Large intestine (tissue), 3 donors: ENCODE measurements around the gene AADAC. TPM values are rescaled to one million over a fixed set of nuclear protein-coding genes. Genes with fewer than 3 reads are reported as not detected.
"Not testable (repeated sequence)": the region's sequence is repeated elsewhere in the genome, so short reads cannot be mapped to it uniquely, and the experiment has no call there.

Experiments
- DNase-seq, 2 donors: peaks; one replicate each; pipeline versions ENCODE4 v3.0.0 to v3.0.0-alpha.2; 2013
- H3K27ac ChIP-seq: one replicate; pipeline ENCODE4 v1.5.1; 2013; ENCODE audit warnings: low read length
- H3K27me3 ChIP-seq: 2 replicates; pipeline ENCODE4 v1.6.1; 2013; ENCODE audit warnings: low read length; ENCODE audit not compliant: control insufficient read depth, insufficient read depth
- H3K36me3 ChIP-seq: 2 replicates; pipeline ENCODE4 v1.6.1; 2013; ENCODE audit warnings: low read length; ENCODE audit not compliant: control insufficient read depth, insufficient read depth
- H3K4me1 ChIP-seq: one replicate; pipeline ENCODE4 v1.6.1; 2013; ENCODE audit warnings: low read length; ENCODE audit not compliant: control insufficient read depth, insufficient read depth
- H3K4me3 ChIP-seq: one replicate; pipeline ENCODE4 v1.5.1; 2013; ENCODE audit warnings: low read length
- H3K9me3 ChIP-seq: one replicate; pipeline ENCODE4 v1.6.1; 2013; ENCODE audit warnings: mild to moderate bottlenecking, low read depth, low read length, moderate library complexity; ENCODE audit not compliant: control insufficient read depth
- WGBS: methylation state at CpG from one replicate; pipeline ENCODE4 v1.1.5; 2013; ENCODE audit warnings: low lambda C conversion rate; ENCODE audit not compliant: insufficient coverage; 5-methylcytosine and 5-hydroxymethylcytosine counted together
- polyA plus RNA-seq: library from polyadenylated mRNA; unstranded; fragments of 120-200 nt; gene quantifications from one replicate; pipeline ENCODE4 v1.2.1, GENCODE V29; 2013

The AADAC gene
- polyA plus RNA-seq, 1 donor, result 147 TPM

DNA sequence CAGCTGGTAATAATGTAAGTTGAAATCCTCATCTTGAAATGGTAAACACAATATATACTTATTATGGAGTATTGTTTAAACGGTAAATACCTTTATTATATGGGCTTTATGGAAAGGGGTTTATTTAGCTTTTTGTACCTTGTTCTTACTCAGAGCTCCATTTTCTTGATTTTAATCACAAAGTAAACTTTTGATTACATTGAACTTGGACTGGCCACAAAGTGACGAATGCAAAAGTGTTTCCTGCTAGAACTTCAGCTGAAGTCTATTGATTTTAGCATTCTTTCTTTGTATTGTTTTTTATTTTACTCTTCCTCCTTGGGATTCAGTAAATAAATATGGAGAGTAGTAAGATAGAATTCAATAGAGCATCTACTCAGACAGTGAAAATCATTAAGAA is 19.8 kb upstream of the AADAC start:
- WGBS, result 20% methylated on average over 1 of the region's 2 CpGs
- Histone ChIP-seq H3K27me3 (no peaks in the 10 kb centered on the region), H3K9me3 (peaks cover 5% of the 10 kb centered on the region), H3K27ac (no peak overlapping the region), H3K4me1 (no peaks in the 10 kb centered on the region), H3K4me3 (no peak overlapping the region), H3K36me3 (no peaks in the 10 kb centered on the region)
- DNase-seq, result peak in 1 of 2 donors; percentile 19

DNA sequence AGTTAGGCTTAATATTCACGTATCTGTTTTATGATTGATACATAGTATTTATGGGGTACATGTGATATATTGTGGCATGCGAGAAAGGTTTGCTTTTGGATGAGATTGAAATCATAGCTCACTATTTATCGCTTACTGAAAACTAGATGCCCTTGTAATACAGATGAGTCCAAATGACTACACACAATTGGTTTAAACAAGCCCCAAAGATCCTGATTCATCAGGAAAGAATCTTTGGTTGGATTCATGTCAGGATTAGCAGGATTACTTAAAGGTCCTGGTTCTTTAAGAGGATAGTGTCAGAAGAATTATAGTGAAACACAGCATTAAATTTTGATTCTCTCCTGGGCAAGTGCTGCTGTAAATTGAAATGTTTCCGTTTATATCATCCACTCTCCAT is 18.6 kb upstream of the AADAC start:
- Histone ChIP-seq H3K36me3 (no peaks in the 10 kb centered on the region), H3K4me3 (no peak overlapping the region), H3K9me3 (peaks cover 5% of the 10 kb centered on the region), H3K27ac (no peak overlapping the region), H3K4me1 (peaks cover 3% of the 10 kb centered on the region), H3K27me3 (no peaks in the 10 kb centered on the region)
- no peak for DNase-seq
- 100% methylated on average over 2 of the region's 4 CpGs for WGBS

DNA sequence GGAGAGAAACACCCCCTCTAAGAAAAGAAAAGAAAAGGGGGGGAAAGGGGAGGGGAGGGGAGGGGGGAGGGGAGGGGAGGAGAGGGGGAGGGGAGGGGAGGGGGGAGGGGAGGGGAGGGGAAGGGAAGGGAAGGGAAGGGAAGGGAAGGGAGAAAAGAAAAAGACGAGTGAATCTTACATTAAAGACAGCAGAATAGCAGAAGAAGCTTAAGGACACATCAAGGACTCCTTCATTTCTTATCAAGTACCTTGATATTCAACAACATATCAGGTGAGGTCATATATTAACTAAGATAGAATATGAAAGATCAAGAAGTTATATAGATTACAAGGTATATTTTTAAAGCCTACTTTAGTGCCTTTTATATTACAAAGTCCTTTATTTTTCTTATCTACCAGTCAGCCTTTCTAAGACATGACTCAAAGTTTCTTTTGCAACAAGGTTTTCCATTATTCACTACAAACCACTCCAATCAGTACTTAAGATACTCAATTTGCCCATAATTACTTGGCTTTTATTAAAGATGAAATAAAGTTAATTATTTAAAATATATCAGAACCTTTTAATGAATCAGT is 17.7 kb upstream of the AADAC start:
- no peaks in the 10 kb centered on the region for H3K36me3 ChIP-seq
- no peaks in the 10 kb centered on the region for H3K27me3 ChIP-seq
- DNase-seq, result peak; percentile 40 to 76
- H3K4me1 ChIP-seq, result peaks cover 3% of the 10 kb centered on the region
- peak overlapping the region; percentile 72 for H3K27ac ChIP-seq
- peak overlapping the region; percentile 11 for H3K4me3 ChIP-seq
- no peaks in the 10 kb centered on the region for H3K9me3 ChIP-seq
- no CpG with 5 or more reads among the region's 1 CpG for WGBS

DNA sequence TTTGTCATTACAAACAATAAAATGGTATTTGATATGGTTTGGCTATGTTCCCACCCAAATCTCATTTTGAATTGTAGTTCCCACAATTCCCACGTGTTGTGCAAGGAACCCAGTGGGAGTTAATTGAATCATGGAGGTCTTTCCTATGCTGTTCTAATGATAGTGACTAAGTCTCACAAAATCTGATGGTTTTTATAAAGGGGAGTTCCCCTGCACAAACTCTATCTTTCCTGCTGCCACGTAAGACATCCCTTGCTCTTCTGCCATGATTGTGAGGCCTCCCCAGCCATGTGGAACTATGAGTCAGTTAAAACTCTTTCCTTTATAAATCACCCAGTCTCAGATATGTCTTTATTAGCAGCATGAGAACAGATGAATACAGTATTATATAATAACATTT is 15.4 kb upstream of the AADAC start:
- no peaks in the 10 kb centered on the region for H3K27me3 ChIP-seq
- WGBS, result 83% methylated on average over 1 of the region's 2 CpGs
- H3K4me1 ChIP-seq, result peaks cover 3% of the 10 kb centered on the region
- no peak overlapping the region for H3K4me3 ChIP-seq
- no peaks in the 10 kb centered on the region for H3K9me3 ChIP-seq
- H3K27ac ChIP-seq, result peak overlapping the region; percentile 50
- DNase-seq, result no peak
- no peaks in the 10 kb centered on the region for H3K36me3 ChIP-seq

DNA sequence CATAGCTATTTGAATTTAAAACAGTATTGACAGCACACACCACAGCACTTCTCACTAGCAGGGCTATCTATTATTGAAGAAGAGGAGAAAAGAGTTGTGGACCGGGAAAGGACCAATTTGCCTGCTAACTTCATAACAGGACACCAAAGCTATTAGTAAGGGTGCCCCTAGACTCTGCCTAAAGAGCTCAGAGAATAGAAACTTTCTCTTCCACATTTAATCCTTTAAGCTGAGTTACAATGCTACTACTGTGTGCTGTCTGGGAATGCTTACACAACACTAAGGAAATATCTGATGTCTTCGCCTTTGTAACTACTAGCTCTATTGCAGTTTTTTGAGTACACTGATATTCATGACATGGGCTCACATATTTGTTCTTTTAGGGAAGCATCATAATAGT is 13.5 kb upstream of the AADAC start:
- no peaks in the 10 kb centered on the region for H3K36me3 ChIP-seq
- WGBS, result no CpG with 5 or more reads among the region's 2 CpGs
- peak in 1 of 2 donors; percentile 57 for DNase-seq
- peaks cover 3% of the 10 kb centered on the region for H3K4me1 ChIP-seq
- no peak overlapping the region for H3K4me3 ChIP-seq
- H3K27me3 ChIP-seq, result no peaks in the 10 kb centered on the region
- H3K9me3 ChIP-seq, result no peaks in the 10 kb centered on the region
- peak overlapping the region; percentile 37 for H3K27ac ChIP-seq

DNA sequence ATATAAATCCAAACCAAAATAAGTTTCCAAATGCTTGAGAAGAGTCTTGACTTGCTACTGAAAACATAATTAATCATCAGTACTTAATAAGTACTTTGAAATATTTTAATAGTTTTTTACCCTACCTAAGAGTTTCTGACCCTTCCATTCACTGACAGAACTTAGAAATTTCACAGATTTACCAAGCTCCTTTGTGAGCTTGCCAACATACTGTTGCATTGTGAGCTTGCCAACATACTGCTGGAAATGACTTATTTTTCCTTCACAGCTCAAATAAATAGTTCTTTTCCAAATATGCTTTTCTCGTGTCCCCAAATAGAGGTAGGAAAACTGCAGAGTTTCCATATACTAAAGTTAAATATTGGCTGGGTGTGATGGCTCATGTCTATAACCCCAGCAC is 9.6 kb upstream of the AADAC start:
- DNase-seq, result no peak
- no CpG with 5 or more reads among the region's 1 CpG for WGBS
- H3K27me3 ChIP-seq, result no peaks in the 10 kb centered on the region
- H3K9me3 ChIP-seq, result peaks cover 13% of the 10 kb centered on the region
- no peak overlapping the region for H3K27ac ChIP-seq
- peaks cover 3% of the 10 kb centered on the region for H3K4me1 ChIP-seq
- no peak overlapping the region for H3K4me3 ChIP-seq
- H3K36me3 ChIP-seq, result no peaks in the 10 kb centered on the region

DNA sequence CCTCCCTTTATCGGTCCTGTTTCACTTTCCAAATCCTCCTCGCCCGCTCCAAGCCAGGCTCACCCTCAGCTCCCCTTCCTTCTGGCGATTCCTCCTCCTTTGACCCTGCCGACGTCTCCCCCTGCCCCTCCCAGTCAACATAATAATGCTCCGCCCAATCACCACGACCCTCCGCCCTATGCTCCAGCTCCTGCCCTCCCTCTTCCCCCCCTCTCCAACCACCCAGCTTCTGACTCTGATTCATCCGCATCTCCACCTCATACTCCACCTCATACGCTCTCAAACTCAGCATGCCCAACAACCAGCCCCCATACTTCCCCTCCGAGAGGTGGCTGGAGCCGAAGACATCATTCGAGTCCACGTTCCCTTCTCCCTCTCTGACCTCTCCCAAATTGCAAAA is 7.1 kb upstream of the AADAC start:
- Histone ChIP-seq H3K27ac (no peak overlapping the region), H3K9me3 (peaks cover 19% of the 10 kb centered on the region), H3K4me1 (no peaks in the 10 kb centered on the region), H3K4me3 (no peak overlapping the region), H3K36me3 (no peaks in the 10 kb centered on the region), H3K27me3 (no peaks in the 10 kb centered on the region)
- 81% methylated on average over 6 of the region's 15 CpGs for WGBS
- DNase-seq, result no peak

DNA sequence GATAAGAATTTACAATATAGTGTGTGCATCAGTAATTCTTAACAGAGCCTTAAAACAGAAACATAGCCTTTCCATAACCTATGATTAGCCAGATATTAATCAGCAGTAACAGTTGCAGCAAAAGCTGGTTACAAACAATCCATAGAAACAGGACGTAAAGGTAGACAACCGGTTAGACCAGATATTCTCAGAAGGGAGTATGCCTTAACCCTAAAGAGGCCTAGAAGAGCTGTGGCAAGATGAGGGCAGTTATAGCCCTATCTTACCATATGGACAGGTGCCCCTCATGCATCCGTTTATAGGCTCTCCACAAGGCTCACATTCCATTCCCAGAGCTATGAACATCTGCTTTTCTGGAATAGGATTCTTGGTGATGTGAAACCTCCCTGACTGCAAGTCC is 5.0 kb upstream of the AADAC start:
- peaks cover 19% of the 10 kb centered on the region for H3K9me3 ChIP-seq
- H3K27me3 ChIP-seq, H3K4me3 ChIP-seq, DNase-seq, H3K27ac ChIP-seq, H3K36me3 ChIP-seq, H3K4me1 ChIP-seq: not testable (repeated sequence)
- WGBS, result no CpG with 5 or more reads among the region's 3 CpGs

DNA sequence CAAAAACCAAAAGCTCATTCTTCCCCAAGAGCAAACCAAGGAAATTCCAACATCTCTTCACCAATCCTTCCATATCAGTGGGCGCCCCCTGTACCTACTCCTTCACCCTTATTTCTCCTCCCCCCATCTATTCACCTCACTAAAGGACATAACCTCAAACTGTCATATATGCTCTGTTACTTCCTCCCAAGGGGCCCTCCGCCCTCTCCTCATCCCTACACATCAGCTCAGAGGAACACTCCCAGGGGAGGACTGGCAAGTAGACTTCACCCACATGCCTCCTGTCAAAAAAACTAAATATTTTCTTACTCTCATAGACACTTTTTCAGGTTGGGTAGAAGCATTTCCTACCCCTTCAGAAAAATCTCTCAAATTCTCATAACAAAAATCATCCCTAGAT is 2.4 kb upstream of the AADAC start:
- peaks cover 8% of the 10 kb centered on the region for H3K4me1 ChIP-seq
- no peak overlapping the region for H3K27ac ChIP-seq
- H3K9me3 ChIP-seq, result peaks cover 16% of the 10 kb centered on the region
- WGBS, result no CpG with 5 or more reads among the region's 2 CpGs
- no peaks in the 10 kb centered on the region for H3K27me3 ChIP-seq
- DNase-seq, result no peak
- no peaks in the 10 kb centered on the region for H3K36me3 ChIP-seq
- H3K4me3 ChIP-seq, result no peak overlapping the region

DNA sequence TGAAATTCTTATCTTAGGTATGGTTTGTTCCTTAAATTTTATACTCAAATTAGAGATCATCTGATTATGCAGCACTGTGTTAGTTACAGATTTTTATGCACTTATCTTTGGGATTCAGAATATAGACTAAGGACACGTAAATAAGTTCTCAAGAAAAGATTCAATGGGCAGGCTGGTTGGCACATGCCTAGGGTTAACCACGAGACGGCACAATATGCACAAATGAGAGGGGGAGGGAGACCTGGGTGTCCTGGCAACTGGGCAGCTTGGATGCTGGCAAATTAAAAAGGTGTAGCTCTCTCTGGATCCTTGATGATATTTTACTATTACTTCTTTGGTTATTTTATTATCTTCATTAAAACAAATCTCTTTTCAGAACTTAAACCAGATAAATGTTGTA is 672 bp downstream of the AADAC start:
- Histone ChIP-seq H3K27ac (peak overlapping the region; percentile 77), H3K4me1 (peaks cover 12% of the 10 kb centered on the region), H3K36me3 (peaks cover 2% of the 10 kb centered on the region), H3K9me3 (peaks cover 3% of the 10 kb centered on the region), H3K27me3 (no peaks in the 10 kb centered on the region), H3K4me3 (peak overlapping the region; percentile 42)
- WGBS, result no CpG with 5 or more reads among the region's 3 CpGs
- DNase-seq, result peak in 1 of 2 donors; percentile 39

DNA sequence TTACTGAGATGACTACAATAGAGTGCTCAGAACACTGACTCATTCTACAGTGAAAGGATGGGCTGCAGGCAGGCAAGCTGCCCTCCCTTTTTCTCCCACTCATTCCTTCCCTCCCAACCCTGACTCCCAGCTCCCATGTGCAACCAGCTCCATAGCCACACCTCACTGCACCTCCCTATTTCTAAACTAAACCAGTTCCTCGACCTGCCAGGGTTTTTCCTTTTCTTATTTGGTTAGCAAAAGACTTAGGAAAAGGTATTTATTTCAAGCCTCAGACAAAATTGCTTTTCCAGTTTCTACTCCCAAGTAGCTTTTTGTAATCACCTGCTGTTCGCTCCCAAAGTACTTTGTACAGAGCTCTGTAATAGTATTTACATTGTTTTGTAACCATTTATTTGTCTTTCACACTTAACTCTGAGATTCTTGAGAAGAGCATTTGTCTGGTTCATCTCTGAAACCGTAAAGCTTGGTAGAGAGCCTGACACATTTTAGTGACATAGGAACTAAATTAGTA is 2.2 kb downstream of the AADAC start:
- no peaks in the 10 kb centered on the region for H3K9me3 ChIP-seq
- no peaks in the 10 kb centered on the region for H3K27me3 ChIP-seq
- peak; percentile 65 to 85 for DNase-seq
- H3K4me3 ChIP-seq, result peak overlapping the region; percentile 42
- peak overlapping the region; percentile 77 for H3K27ac ChIP-seq
- H3K36me3 ChIP-seq, result peaks cover 7% of the 10 kb centered on the region
- WGBS, result 0% methylated on average over 3 of the region's 3 CpGs
- peaks cover 12% of the 10 kb centered on the region for H3K4me1 ChIP-seq
